AG09309 (cell line): ENCODE measurements around the gene CRHBP.

Source experiments
- DNase-seq: peaks from one replicate; pipeline ENCODE4 v3.0.0-alpha.2; 2010; ENCODE audit warnings: low read depth
- H3K4me3 ChIP-seq: 2 replicates; pipeline ENCODE4 v1.5.1; 2011; ENCODE audit warnings: mild to moderate bottlenecking, low read depth, low read length, moderate library complexity; ENCODE audit not compliant: control insufficient read depth
- TF ChIP-seq, protein P1 (sequence below): IDR thresholded peaks from 2 replicates; pipeline ENCODE4 v1.5.1; 2011; ENCODE audit warnings: mild to moderate bottlenecking, low read depth, low read length, inconsistent platforms; ENCODE audit not compliant: insufficient read depth, control insufficient read depth; ENCODE audit errors: missing control alignments

Gene CRHBP

DNA sequence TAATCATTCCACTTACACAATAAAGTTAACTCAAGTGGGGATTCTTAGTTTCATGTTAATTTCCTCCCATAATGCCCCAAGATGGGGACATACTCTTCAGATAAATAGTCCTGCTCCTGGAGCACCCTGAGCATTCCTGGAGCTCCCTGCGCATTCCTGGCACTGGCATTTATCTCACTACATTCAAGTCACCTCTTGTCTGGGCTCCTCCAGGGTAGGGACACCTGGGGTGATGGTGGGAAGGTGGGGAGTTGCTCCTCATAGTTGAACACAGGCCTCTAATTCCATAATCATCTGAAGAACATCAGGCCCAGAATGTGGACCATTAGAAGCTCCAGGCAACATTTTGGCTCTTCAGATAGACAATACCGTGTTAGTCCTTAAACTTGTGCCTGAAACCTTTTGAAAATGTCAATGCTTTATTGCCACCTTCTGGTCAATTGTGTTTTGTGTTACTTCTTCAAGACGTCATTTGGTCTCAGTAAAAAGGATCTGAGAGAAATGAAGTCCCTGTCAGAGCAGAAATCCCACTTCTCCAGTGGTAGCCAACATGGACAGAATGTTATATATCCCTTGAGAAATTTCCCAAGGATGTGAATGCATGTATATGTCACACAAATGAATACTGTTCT is 63.2 kb downstream of the CRHBP start:
- TF ChIP-seq, protein P1, sequence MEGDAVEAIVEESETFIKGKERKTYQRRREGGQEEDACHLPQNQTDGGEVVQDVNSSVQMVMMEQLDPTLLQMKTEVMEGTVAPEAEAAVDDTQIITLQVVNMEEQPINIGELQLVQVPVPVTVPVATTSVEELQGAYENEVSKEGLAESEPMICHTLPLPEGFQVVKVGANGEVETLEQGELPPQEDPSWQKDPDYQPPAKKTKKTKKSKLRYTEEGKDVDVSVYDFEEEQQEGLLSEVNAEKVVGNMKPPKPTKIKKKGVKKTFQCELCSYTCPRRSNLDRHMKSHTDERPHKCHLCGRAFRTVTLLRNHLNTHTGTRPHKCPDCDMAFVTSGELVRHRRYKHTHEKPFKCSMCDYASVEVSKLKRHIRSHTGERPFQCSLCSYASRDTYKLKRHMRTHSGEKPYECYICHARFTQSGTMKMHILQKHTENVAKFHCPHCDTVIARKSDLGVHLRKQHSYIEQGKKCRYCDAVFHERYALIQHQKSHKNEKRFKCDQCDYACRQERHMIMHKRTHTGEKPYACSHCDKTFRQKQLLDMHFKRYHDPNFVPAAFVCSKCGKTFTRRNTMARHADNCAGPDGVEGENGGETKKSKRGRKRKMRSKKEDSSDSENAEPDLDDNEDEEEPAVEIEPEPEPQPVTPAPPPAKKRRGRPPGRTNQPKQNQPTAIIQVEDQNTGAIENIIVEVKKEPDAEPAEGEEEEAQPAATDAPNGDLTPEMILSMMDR: peak; percentile 46
- peak; percentile 31 for DNase-seq

DNA sequence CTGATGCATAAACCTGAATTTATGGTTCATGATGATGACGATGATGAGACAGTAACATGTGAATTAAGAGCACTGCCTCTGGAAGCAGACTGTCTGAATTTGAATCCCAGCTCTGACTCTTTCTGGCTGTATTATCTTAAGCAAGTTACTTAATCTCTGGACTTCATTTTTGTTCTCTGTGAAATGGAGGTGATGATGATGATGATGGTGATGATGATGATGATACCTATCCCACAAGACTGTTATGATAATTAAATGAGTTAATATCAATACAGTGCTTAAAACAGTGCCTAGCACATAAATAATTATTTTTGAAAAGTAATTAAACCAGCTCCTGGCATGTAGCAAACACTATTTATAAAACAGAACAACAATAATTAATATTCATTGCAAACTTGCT is 64.1 kb downstream of the CRHBP start:
- H3K4me3 ChIP-seq: no peak overlapping the region
- TF ChIP-seq, protein P1: no peak
- DNase-seq: no peak

More for the DNA sequence above, 63.2 kb downstream of the CRHBP start:
- no peak overlapping the region for H3K4me3 ChIP-seq

DNA sequence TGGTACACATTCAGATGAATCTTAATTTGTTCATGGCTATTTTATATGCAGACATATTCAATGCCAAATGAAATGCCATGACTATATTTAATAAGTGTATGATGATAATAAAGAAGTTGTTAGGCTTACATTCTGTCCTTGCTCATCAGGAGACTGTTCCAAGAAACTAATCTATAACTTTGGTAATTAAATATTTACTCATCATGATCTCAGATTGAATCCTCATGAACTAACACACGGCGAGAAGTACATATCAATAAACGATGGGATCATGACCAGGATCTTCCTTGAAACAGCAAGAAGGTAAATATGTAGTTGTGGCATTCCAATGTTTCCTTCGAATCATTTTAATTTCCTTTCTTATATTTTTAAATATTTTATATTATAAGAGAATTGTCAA is 64.8 kb downstream of the CRHBP start:
- DNase-seq: no peak
- no peak overlapping the region for H3K4me3 ChIP-seq
- TF ChIP-seq, protein P1: no peak
